HG02678 (cell line): ENCODE data around the gene APC2.

Experiments
- ATAC-seq: cut with Tn5 transposase; IDR thresholded peaks from one replicate; pipeline ENCODE4 v1.9.1; 2021; ENCODE audit warnings: mild to moderate bottlenecking, moderate library complexity; ENCODE audit not compliant: unreplicated experiment

APC2 gene

GRCh38 chr19:1449467-1450442 lies at the start of gene APC2:
TSS of gene APC2 (plus strand) at chr19:1450121. CDS start at chr19:1453002, 2,881 bp downstream.
- no peak for ATAC-seq

- ATAC-seq, result no peak
Measured at GRCh38 chr19:1400281-1401137, 49.4 kb upstream of the APC2 start.

GRCh38 chr19:1401138-1401888 lies 48.6 kb upstream of the APC2 start, which contains the start of gene GAMT:
TSS of gene GAMT (minus strand) at chr19:1401542. CDS start at chr19:1401476, 66 bp downstream.
- ATAC-seq, result no peak

GRCh38 chr19:1401889-1402217 lies 48.1 kb upstream of the APC2 start:
- no peak for ATAC-seq

- no peak for ATAC-seq
Measured at GRCh38 chr19:1402411-1403070, 47.4 kb upstream of the APC2 start.

- peak; percentile 84 for ATAC-seq
Measured at GRCh38 chr19:1406774-1407527, 43.0 kb upstream of the APC2 start.

GRCh38 chr19:1407528-1408299 lies 42.2 kb upstream of the APC2 start, which contains the start of gene DAZAP1:
TSS of gene DAZAP1 (plus strand) at chr19:1407586. CDS start at chr19:1407774, 188 bp downstream.
- ATAC-seq, result peak; percentile 28

- no peak for ATAC-seq
Measured at GRCh38 chr19:1408300-1409203, 41.4 kb upstream of the APC2 start.

- no peak for ATAC-seq
Measured at GRCh38 chr19:1409204-1410005, 40.5 kb upstream of the APC2 start.

GRCh38 chr19:1410136-1410786 lies 39.7 kb upstream of the APC2 start:
- no peak for ATAC-seq

GRCh38 chr19:1410789-1411188 lies 39.1 kb upstream of the APC2 start:
- no peak for ATAC-seq

- no peak for ATAC-seq
Measured at GRCh38 chr19:1411255-1412191, 38.4 kb upstream of the APC2 start.

GRCh38 chr19:1412323-1412923 lies 37.5 kb upstream of the APC2 start:
- no peak for ATAC-seq

GRCh38 chr19:1412995-1413800 lies 36.7 kb upstream of the APC2 start:
- no peak for ATAC-seq
